SU-DHL-6 (cell line): ENCODE measurements around the gene AADACL3.

Experiments used
- H2AFZ ChIP-seq: fragments of 200-600 bp; sonication (generic); 2 replicates; pipeline ENCODE4 v1.6.1; 2014; ENCODE audit warnings: low read depth, mild to moderate bottlenecking, moderate library complexity, mixed read lengths, antibody characterized with exemption, low read length; ENCODE audit not compliant: severe bottlenecking
- H3F3A ChIP-seq: fragments of 200-600 bp; shearing (Covaris generic); 2 replicates; pipeline ENCODE4 v1.6.0; 2016; ENCODE audit warnings: antibody characterized with exemption, mild to moderate bottlenecking; ENCODE audit not compliant: insufficient read depth
- H3K27ac ChIP-seq: fragments of 200-600 bp; sonication (generic); 2 replicates; pipeline ENCODE4 v1.5.1; 2016; ENCODE audit warnings: low read depth, mild to moderate bottlenecking, low read length, moderate library complexity, mixed read lengths
- H3K27me3 ChIP-seq: fragments of 200-600 bp; sonication (generic), shearing (Covaris generic); 2 replicates; pipeline ENCODE4 v1.6.0; 2014; ENCODE audit warnings: mild to moderate bottlenecking, low read length
- H3K36me3 ChIP-seq: fragments of 200-600 bp; sonication (generic); 2 replicates; pipeline ENCODE4 v1.6.1; 2014; ENCODE audit warnings: mild to moderate bottlenecking, low read length, mixed read lengths
- H3K4me2 ChIP-seq: fragments of 300-600, 200-600 bp; shearing (Covaris generic), sonication (generic); 2 replicates; pipeline ENCODE4 v1.6.0; 2014; ENCODE audit warnings: low read length, low read depth, mild to moderate bottlenecking; ENCODE audit not compliant: poor library complexity, severe bottlenecking
- H3K4me3 ChIP-seq: fragments of 200-600 bp; sonication (generic); 2 replicates; pipeline ENCODE4 v1.5.1; 2014; ENCODE audit warnings: antibody characterized with exemption, low read length, mild to moderate bottlenecking, mixed read lengths; ENCODE audit not compliant: insufficient read depth, poor library complexity, severe bottlenecking
- H3K79me2 ChIP-seq: fragments of 200-600 bp; sonication (generic); 2 replicates; pipeline ENCODE4 v1.6.1; 2014; ENCODE audit warnings: mild to moderate bottlenecking, low read length, moderate library complexity; ENCODE audit not compliant: insufficient read depth
- H3K9ac ChIP-seq: fragments of 200-600 bp; sonication (generic); 2 replicates; pipeline ENCODE4 v1.7.0; 2014; ENCODE audit warnings: mild to moderate bottlenecking, low read length
- H3K9me2 ChIP-seq: fragments of 200-600 bp; sonication (generic); replicated peaks from 2 replicates; pipeline ENCODE4 v1.6.1; 2014; ENCODE audit warnings: low read length; ENCODE audit not compliant: insufficient read depth
- H3K9me3 ChIP-seq: fragments of 200-600 bp; sonication (generic); 2 replicates; pipeline ENCODE4 v1.6.1; 2014; ENCODE audit warnings: low read length, mixed read lengths; ENCODE audit not compliant: insufficient read depth
- H4K20me1 ChIP-seq: fragments of 200-600 bp; sonication (generic); 2 replicates; pipeline ENCODE4 v1.6.1; 2014; ENCODE audit warnings: low read depth, mild to moderate bottlenecking, antibody characterized with exemption, low read length, moderate library complexity, mixed read lengths
- CTCF ChIP-seq: fragments of 200-600 bp; sonication (generic); IDR thresholded peaks from one replicate; pipeline ENCODE4 v1.5.1; 2017; ENCODE audit warnings: antibody characterized with exemption, mild to moderate bottlenecking, low read length, moderate library complexity; ENCODE audit not compliant: insufficient read depth, poor library complexity, severe bottlenecking
- EZH2phosphoT487 ChIP-seq: fragments of 200-600 bp; sonication (generic), shearing (Covaris generic); conservative IDR thresholded peaks from 2 replicates; pipeline ENCODE4 v1.6.1; 2018; ENCODE audit warnings: mild to moderate bottlenecking, antibody characterized with exemption, low read length, moderate library complexity, mixed read lengths

The AADACL3 gene

GRCh38 chr1:12757836-12758235, 41.9 kb downstream of the AADACL3 start:
- Histone ChIP-seq H3K9ac (no peak overlapping the region), H3K79me2 (no peaks in the 10 kb centered on the region), H4K20me1 (no peaks in the 10 kb centered on the region), H3K9me2 (no peaks in the 10 kb centered on the region), H3K27ac (no peak overlapping the region), H3K27me3 (no peaks in the 10 kb centered on the region), H3K9me3 (no peaks in the 10 kb centered on the region), H3K36me3 (no peaks in the 10 kb centered on the region), H2AFZ (no peak overlapping the region), H3K4me3 (no peak overlapping the region), H3F3A (no peaks in the 10 kb centered on the region), H3K4me2 (no peak overlapping the region)
- no peak for TF ChIP-seq CTCF
- TF ChIP-seq EZH2phosphoT487: no peak

GRCh38 chr1:12760256-12760795, 44.4 kb downstream of the AADACL3 start:
- no peaks in the 10 kb centered on the region for H3K36me3 ChIP-seq
- no peak overlapping the region for H2AFZ ChIP-seq
- H3F3A ChIP-seq: no peaks in the 10 kb centered on the region
- no peak overlapping the region for H3K4me2 ChIP-seq
- H3K9me2 ChIP-seq: no peaks in the 10 kb centered on the region
- H3K79me2 ChIP-seq: no peaks in the 10 kb centered on the region
- H3K27me3 ChIP-seq: no peaks in the 10 kb centered on the region
- no peak overlapping the region for H3K4me3 ChIP-seq
- H3K9me3 ChIP-seq: no peaks in the 10 kb centered on the region
- TF ChIP-seq CTCF (no peak), EZH2phosphoT487 (no peak)
- H3K9ac ChIP-seq: no peak overlapping the region
- no peak overlapping the region for H3K27ac ChIP-seq
- no peaks in the 10 kb centered on the region for H4K20me1 ChIP-seq

GRCh38 chr1:12761781-12762180, 45.9 kb downstream of the AADACL3 start:
- Histone ChIP-seq H2AFZ (no peak overlapping the region), H3K36me3 (no peaks in the 10 kb centered on the region), H3K27me3 (no peaks in the 10 kb centered on the region), H3K9me3 (no peaks in the 10 kb centered on the region), H3K4me2 (no peak overlapping the region), H3K9ac (no peak overlapping the region), H3F3A (no peaks in the 10 kb centered on the region), H3K27ac (no peak overlapping the region), H4K20me1 (no peaks in the 10 kb centered on the region), H3K79me2 (no peaks in the 10 kb centered on the region), H3K9me2 (no peaks in the 10 kb centered on the region), H3K4me3 (no peak overlapping the region)
- TF ChIP-seq CTCF (no peak), EZH2phosphoT487 (no peak)
